Fibroblast of the aortic adventitia (primary cell): ENCODE data around the gene MMP24. TPM values are rescaled to one million over a fixed set of nuclear protein-coding genes. Genes with fewer than 3 reads are reported as not detected.

Experiments used
- DNase-seq: peaks from one replicate; pipeline ENCODE4 v3.0.0-alpha.2; 2010; ENCODE audit warnings: low read depth
- H3K4me3 ChIP-seq: 2 replicates; pipeline ENCODE4 v1.5.1; 2011; ENCODE audit warnings: low read depth, mild to moderate bottlenecking, control low read depth, low read length, moderate library complexity
- CTCF ChIP-seq: IDR thresholded peaks from 2 replicates; pipeline ENCODE4 v1.5.1; 2011; ENCODE audit warnings: mild to moderate bottlenecking, low read length, control low read depth, inconsistent platforms; ENCODE audit not compliant: insufficient read depth
- total RNA-seq: library from RNA; depleted of rRNA; stranded (reverse); fragments of >200 nt; gene quantifications from 2 replicates; pipeline ENCODE4 v1.2.3, GENCODE V29; 2012; ENCODE audit warnings: low replicate concordance

MMP24 gene
- total RNA-seq, 1 donor = 0.81 TPM

- DNase-seq = no peak
- H3K4me3 ChIP-seq = no peak overlapping the region
- no peak for TF ChIP-seq CTCF
Measured at GRCh38 chr20:35300469-35301262, 74.2 kb downstream of the MMP24 start.

GRCh38 chr20:35301426-35301825, 74.9 kb downstream of the MMP24 start:
- DNase-seq = no peak
- TF ChIP-seq CTCF = no peak
- no peak overlapping the region for H3K4me3 ChIP-seq

- no peak overlapping the region for H3K4me3 ChIP-seq
- no peak for TF ChIP-seq CTCF
- DNase-seq = no peak
Measured at GRCh38 chr20:35302421-35303335, 76.2 kb downstream of the MMP24 start.

GRCh38 chr20:35303382-35303734, 76.9 kb downstream of the MMP24 start:
- no peak for TF ChIP-seq CTCF
- no peak overlapping the region for H3K4me3 ChIP-seq
- no peak for DNase-seq

- no peak overlapping the region for H3K4me3 ChIP-seq
- DNase-seq = peak; percentile 92
Measured at GRCh38 chr20:35303735-35304491, 77.4 kb downstream of the MMP24 start.

More at GRCh38 chr20:35303735-35304491, 77.4 kb downstream of the MMP24 start:
- peak; percentile 92 for TF ChIP-seq CTCF
